AG04449 (cell line): ENCODE measurements around the gene DST.

Experiments
- CTCF ChIA-PET: fragments of 350-600 bp; formaldehyde crosslinking; extraction: SDS; loops from one replicate; lab custom pipeline; 2021; ENCODE audit warnings: antibody characterized with exemption; lab: Yijun Ruan, JAX
- POLR2A ChIA-PET: fragments of 400-600, 350-600 bp; formaldehyde crosslinking; extraction: SDS; loops from one replicate; lab custom pipeline; 2020; ENCODE audit warnings: antibody characterized with exemption, inconsistent platforms; lab: Yijun Ruan, JAX
- DNase-seq: peaks from one replicate; pipeline ENCODE4 v3.0.0-alpha.2; 2010; ENCODE audit warnings: low read depth, low spot score
- H3K4me3 ChIP-seq: 2 replicates; pipeline ENCODE4 v1.5.1; 2011; ENCODE audit warnings: low read depth, mild to moderate bottlenecking, control low read depth, low read length
- TF ChIP-seq, protein P1 (sequence below): IDR thresholded peaks from one replicate; pipeline ENCODE4 v1.5.1; 2011; ENCODE audit warnings: mild to moderate bottlenecking, moderate library complexity, low read length, control low read depth, inconsistent platforms; ENCODE audit not compliant: insufficient read depth; ENCODE audit errors: missing control alignments

The DST gene

DNA sequence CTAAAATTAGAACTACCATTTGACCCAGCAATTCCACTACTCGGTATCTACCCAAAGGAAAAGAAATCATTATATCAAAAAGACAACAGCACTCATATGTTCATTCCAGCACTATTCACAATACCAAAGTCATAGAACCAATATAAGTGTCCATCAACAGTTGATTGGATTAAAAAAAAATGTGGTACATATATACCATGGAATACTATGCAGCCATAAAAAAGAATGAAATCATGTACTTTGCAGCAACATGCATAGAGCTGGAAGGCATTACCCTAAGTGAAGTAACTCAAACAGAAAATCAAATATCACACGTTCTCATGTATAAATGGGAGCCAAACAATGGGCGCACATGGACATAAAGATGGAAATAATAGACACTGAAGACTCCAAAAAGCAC is 163.3 kb downstream of the DST start:
- CTCF ChIA-PET: no interaction called here
- TF ChIP-seq, protein P1, sequence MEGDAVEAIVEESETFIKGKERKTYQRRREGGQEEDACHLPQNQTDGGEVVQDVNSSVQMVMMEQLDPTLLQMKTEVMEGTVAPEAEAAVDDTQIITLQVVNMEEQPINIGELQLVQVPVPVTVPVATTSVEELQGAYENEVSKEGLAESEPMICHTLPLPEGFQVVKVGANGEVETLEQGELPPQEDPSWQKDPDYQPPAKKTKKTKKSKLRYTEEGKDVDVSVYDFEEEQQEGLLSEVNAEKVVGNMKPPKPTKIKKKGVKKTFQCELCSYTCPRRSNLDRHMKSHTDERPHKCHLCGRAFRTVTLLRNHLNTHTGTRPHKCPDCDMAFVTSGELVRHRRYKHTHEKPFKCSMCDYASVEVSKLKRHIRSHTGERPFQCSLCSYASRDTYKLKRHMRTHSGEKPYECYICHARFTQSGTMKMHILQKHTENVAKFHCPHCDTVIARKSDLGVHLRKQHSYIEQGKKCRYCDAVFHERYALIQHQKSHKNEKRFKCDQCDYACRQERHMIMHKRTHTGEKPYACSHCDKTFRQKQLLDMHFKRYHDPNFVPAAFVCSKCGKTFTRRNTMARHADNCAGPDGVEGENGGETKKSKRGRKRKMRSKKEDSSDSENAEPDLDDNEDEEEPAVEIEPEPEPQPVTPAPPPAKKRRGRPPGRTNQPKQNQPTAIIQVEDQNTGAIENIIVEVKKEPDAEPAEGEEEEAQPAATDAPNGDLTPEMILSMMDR: no peak
- no peak overlapping the region for H3K4me3 ChIP-seq
- DNase-seq: no peak
- POLR2A ChIA-PET: no interaction called here

DNA sequence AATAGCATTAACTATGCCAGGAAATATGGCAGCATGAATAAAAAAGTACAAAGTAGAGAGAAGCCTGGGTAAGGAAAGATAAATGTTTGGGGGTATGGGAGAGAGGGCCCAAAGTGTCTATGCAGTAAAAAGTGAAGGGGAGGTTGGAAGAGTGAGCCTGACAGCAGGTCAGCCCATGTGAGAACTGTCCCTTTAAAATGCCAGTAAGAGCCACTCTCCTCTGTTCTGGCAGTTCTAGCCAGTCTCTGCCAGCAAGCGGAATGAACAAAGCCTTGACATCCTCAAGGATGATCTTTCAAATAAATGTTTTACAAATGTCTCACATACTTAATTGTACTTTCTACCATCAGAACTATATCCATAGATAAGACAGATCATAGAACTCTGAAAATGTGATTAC is 164.5 kb downstream of the DST start:
- no peak for DNase-seq
- ChIA-PET CTCF (no interaction called here), POLR2A (no interaction called here)
- H3K4me3 ChIP-seq: no peak overlapping the region
- TF ChIP-seq, protein P1: no peak

DNA sequence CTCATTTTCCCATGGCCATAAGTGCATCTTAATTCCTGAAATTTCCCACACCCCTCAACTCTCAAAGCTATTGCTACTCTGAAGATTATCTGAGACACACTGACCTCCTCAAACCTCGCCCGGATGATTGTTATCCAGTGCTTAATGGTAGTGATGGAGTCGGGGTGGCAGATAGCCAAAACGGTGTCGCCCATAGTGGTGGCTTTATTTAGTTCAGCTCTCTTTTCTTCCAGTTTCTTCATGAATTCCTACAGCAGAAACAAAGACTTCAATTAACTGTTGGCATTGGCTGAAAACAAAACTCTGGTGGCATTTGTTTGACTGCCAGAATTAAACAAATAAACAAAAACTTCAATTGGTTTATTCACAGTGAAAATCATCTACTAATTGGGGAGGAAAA is 165.4 kb downstream of the DST start:
- POLR2A ChIA-PET: no interaction called here
- no peak for DNase-seq
- CTCF ChIA-PET: interaction anchor here (1.0 to 1.5 kb wide), 4 partner anchors 11 to 116 kb away, joined by 3 to 5 read pairs (median 4); no protein-coding TSS in a partner anchor
- H3K4me3 ChIP-seq: no peak overlapping the region
- TF ChIP-seq, protein P1: no peak

DNA sequence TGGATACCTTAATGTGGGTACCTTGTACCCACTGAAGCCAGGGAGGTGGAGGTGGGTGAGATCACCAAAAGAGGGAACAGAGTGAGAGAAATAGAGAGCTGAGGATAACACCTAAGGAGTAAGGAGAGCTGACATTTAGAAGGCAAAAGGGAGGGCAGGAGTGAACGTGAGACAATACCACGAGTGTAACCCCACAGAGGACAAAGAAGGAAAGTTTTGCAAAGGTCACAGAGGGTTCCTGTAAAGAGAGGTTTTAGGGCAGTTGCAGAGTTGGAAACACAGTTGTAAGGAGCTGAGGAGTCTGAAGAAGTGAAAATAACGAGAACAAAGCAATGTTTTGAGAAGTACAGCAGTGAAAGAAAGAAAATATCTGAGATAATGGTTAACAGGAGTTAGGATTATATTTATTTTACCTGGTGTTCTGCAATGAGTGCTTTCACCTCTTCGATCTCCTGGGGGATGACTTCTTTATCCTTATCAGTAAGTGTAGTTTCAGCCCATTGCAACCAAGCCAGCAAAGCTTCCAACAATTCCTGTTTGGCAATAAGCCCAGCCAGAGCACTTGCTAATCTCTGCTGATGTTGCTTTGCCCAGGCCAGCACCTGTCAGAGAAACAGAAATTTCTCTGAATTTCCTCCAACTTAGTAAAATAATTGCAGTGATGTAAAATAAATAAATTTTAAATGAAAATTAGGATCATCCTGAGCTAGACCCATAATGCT is 166.8 kb downstream of the DST start:
- CTCF ChIA-PET: interaction anchor here (1.0 to 1.5 kb wide), 3 partner anchors 9 to 117 kb away, joined by 3 read pairs; no protein-coding TSS in a partner anchor
- POLR2A ChIA-PET: interaction anchor here (0.8 kb wide), 1 partner anchor 67 kb away, joined by 5 read pairs; no protein-coding TSS in a partner anchor
- no peak for DNase-seq
- TF ChIP-seq, protein P1: no peak
- no peak overlapping the region for H3K4me3 ChIP-seq

DNA sequence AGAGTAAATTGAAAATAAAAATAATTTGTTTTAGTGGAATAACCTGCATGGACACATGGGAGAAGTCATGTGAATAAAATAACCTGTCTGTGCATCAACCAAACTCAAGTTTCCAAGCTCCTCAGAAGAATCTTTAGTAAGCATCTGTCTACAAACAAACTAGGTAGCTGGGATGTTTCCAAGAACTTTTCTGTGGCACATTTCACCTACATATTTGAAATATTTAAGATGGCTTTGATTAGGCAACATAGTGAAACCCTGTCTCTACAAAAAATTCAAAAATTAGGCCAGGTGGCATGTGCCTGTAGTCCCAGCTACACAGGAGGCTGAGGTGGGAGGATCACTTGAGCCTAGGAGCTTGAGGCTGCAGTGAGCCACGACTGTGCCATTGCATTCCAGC is 168.2 kb downstream of the DST start:
- no peak overlapping the region for H3K4me3 ChIP-seq
- TF ChIP-seq, protein P1: no peak
- CTCF ChIA-PET: interaction anchor here (4.0 kb wide), 1 partner anchor 121 kb away, joined by 16 read pairs; no protein-coding TSS in a partner anchor
- POLR2A ChIA-PET: no interaction called here
- no peak for DNase-seq

DNA sequence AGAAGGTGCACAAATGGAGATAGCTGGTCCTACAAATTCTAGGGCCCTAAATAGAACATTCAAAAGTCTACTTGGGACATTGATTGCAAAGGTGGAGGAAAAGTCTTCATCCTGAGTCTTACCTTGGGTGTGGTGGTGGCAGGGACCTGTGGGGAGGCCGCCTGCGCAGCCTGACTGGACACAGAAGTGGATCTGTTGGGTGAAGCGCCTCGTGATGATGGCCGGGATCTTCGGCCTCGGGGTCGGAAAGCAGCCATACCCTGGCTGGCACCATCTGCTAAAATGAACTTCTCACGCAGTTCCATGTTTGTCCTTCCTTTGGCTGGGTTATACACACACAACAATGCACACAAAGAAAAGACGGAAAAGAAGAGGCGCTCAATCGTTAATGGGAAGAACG is 179.2 kb downstream of the DST start:
- DNase-seq: no peak
- H3K4me3 ChIP-seq: no peak overlapping the region
- ChIA-PET POLR2A (no interaction called here), CTCF (interaction anchor here (0.8 to 2.0 kb wide), 3 partner anchors 13 to 100 kb away, joined by 3 to 5 read pairs (median 5); no protein-coding TSS in a partner anchor)
- TF ChIP-seq, protein P1: no peak
